ENCODE results near the gene TRIM71.

- TF ChIP-seq SIN3A (IDR thresholded peaks at IDR 0.05; ENCODE audit: low read depth), result no peak
- TF ChIP-seq SRF (IDR thresholded peaks at IDR 0.05; ENCODE audit: low read depth), result no peak
- TF ChIP-seq CTCF (IDR thresholded peaks at IDR 0.05 in 2 of 3, conservative IDR thresholded peaks at IDR 0.05 in 1 of 3; ENCODE audit: borderline replicate concordance in 1 of 3, insufficient read depth in 1 of 3, low read depth in 2 of 3, low read length in 2 of 3), result no peak
- TF ChIP-seq TCF7L2 (IDR thresholded peaks at IDR 0.05; ENCODE audit: borderline replicate concordance, extremely low read depth, insufficient read depth, insufficient read length), result no peak
- no peak for TF ChIP-seq RAD21 (IDR thresholded peaks at IDR 0.05; ENCODE audit: low read depth)
- TF ChIP-seq POLR2A (IDR thresholded peaks at IDR 0.05; ENCODE audit: borderline replicate concordance, extremely low read depth, insufficient read depth, insufficient read length), result no peak
- no peak for TF ChIP-seq POLR2AphosphoS5 (IDR thresholded peaks at IDR 0.05; ENCODE audit: low read depth, low read length)
Measured at GRCh38 chr3:32872487-32873382, 54.9 kb downstream of the TRIM71 start.

Data from HCT116 (cell line).